Mesothelial cell of epicardium (in vitro differentiated cells): ENCODE data around the gene OSBPL5. TPM values are rescaled to one million over a fixed set of nuclear protein-coding genes. Genes with fewer than 3 reads are reported as not detected.

Source experiments
- DNase-seq, 2 experiments: peaks; one replicate each; pipeline ENCODE4 v3.0.0; 2021; ENCODE audit warnings: low spot score in 2 of 2; ENCODE audit not compliant: unreplicated experiment in 2 of 2
- H3K27ac Mint-ChIP-seq: 2 replicates; pipeline ENCODE4 v1.8.0; 2021; ENCODE audit warnings: mixed read lengths
- H3K27me3 Mint-ChIP-seq: 2 replicates; pipeline ENCODE4 v1.8.0; 2021; ENCODE audit warnings: low read depth, mixed read lengths
- H3K36me3 Mint-ChIP-seq: 2 replicates; pipeline ENCODE4 v1.8.0; 2021; ENCODE audit warnings: mixed read lengths
- H3K4me1 Mint-ChIP-seq: 2 replicates; pipeline ENCODE4 v1.8.0; 2021; ENCODE audit warnings: mixed read lengths
- H3K4me3 Mint-ChIP-seq: 2 replicates; pipeline ENCODE4 v1.8.0; 2021; ENCODE audit warnings: mild to moderate bottlenecking, moderate library complexity, mixed read lengths
- H3K9me3 Mint-ChIP-seq: 2 replicates; pipeline ENCODE4 v1.8.0; 2021; ENCODE audit warnings: mixed read lengths
- CTCF ChIP-seq: fragments of 200-600 bp; sonication (generic); IDR thresholded peaks from one replicate; pipeline ENCODE4 v1.5.0; 2021; ENCODE audit warnings: antibody characterized with exemption; ENCODE audit not compliant: unreplicated experiment
- total RNA-seq: library from RNA; stranded (reverse); gene quantifications from 3 replicates; pipeline ENCODE4 v1.2.1, GENCODE V29; 2021

OSBPL5 gene
- total RNA-seq, 1 donor from 2014 or later: 37.1 TPM

DNA sequence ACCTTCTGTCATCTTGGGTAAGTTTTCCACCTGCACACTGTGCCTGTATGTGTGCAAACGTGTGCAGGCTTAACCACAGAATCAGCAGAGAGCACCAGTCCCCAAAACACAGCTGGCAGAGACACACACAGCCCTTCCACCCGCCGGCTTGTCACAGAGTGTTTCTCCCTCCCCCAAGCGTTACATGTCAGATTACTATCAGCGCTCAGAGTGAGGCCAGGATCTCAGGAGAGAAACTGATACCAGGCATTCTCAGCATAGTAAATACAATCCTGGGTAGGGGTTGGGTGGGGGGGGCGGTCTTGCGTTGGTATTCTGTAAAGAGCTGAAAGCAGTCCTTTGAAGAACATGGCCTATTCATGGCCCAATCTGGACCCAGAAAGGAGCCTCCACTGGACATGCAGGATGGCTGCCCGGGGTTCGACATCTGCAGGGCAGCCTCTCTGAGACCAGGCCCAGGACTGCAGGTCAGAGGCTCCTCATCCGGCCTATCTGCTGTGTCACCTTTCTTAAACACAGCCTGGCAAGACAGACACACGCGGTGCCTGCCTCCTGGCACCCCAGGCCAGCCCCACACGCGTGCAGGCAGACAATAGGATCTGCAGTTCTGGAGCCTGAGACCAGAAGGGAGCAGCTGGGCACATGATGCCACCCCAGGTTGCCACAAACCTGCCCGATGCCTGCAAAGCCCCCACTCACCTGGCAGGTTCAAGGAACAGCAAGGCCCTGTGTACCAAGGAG, 1.7 kb downstream of the OSBPL5 start:
- H3K9me3 Mint-ChIP-seq: no peaks in the 10 kb centered on the region
- H3K4me3 Mint-ChIP-seq: peak overlapping the region; percentile 72
- no peaks in the 10 kb centered on the region for H3K36me3 Mint-ChIP-seq
- no peak for TF ChIP-seq CTCF
- peak overlapping the region; percentile 39 for H3K27ac Mint-ChIP-seq
- H3K4me1 Mint-ChIP-seq: peaks cover 48% of the 10 kb centered on the region
- peak in 1 of 2 experiments; percentile 17 for DNase-seq
- peaks cover 19% of the 10 kb centered on the region for H3K27me3 Mint-ChIP-seq

- Mint-ChIP-seq H3K27me3 (peaks cover 13% of the 10 kb centered on the region), H3K9me3 (no peaks in the 10 kb centered on the region), H3K4me3 (peak overlapping the region; percentile 72), H3K4me1 (peaks cover 50% of the 10 kb centered on the region), H3K36me3 (peaks cover 1% of the 10 kb centered on the region), H3K27ac (no peak overlapping the region)
- TF ChIP-seq CTCF: no peak
- DNase-seq: peak in 1 of 2 experiments; percentile 12
Observed at GRCh38 chr11:3162410-3163240, 2.5 kb downstream of the OSBPL5 start.

- H3K4me3 Mint-ChIP-seq: no peak overlapping the region
- no peak for TF ChIP-seq CTCF
- peaks cover 58% of the 10 kb centered on the region for H3K4me1 Mint-ChIP-seq
- no peak for DNase-seq
- no peak overlapping the region for H3K27ac Mint-ChIP-seq
- H3K36me3 Mint-ChIP-seq: peaks cover 1% of the 10 kb centered on the region
- peaks cover 12% of the 10 kb centered on the region for H3K27me3 Mint-ChIP-seq
- H3K9me3 Mint-ChIP-seq: no peaks in the 10 kb centered on the region
Observed at GRCh38 chr11:3161720-3162409, 3.2 kb downstream of the OSBPL5 start.

GRCh38 chr11:3161309-3161708, 3.8 kb downstream of the OSBPL5 start:
- H3K27me3 Mint-ChIP-seq: peaks cover 8% of the 10 kb centered on the region

More at GRCh38 chr11:3161309-3161708, 3.8 kb downstream of the OSBPL5 start:
- TF ChIP-seq CTCF: no peak
- peaks cover 62% of the 10 kb centered on the region for H3K4me1 Mint-ChIP-seq
- H3K27ac Mint-ChIP-seq: no peak overlapping the region
- no peak overlapping the region for H3K4me3 Mint-ChIP-seq
- H3K9me3 Mint-ChIP-seq: no peaks in the 10 kb centered on the region
- DNase-seq: no peak
- H3K36me3 Mint-ChIP-seq: peaks cover 1% of the 10 kb centered on the region
